KMS-11 (cell line): ENCODE results near the gene PFKP.

Source experiments
- H2AFZ ChIP-seq: fragments of 200-600 bp; sonication (generic); 2 replicates; pipeline ENCODE4 v1.6.1; 2016; ENCODE audit warnings: antibody characterized with exemption, mixed run types, low read depth
- H3K27ac ChIP-seq: fragments of 200-600 bp; sonication (generic); 2 replicates; pipeline ENCODE4 v1.6.1; 2016; ENCODE audit warnings: mild to moderate bottlenecking, mixed run types
- H3K27me3 ChIP-seq: fragments of 200-600 bp; sonication (generic); 2 replicates; pipeline ENCODE4 v1.6.1; 2017; ENCODE audit warnings: mild to moderate bottlenecking, low read depth, mixed run types, moderate library complexity; ENCODE audit not compliant: insufficient read depth
- H3K36me3 ChIP-seq: fragments of 200-600 bp; sonication (generic); 2 replicates; pipeline ENCODE4 v1.6.1; 2017; ENCODE audit warnings: mild to moderate bottlenecking, mixed run types; ENCODE audit not compliant: insufficient read depth
- H3K4me1 ChIP-seq: fragments of 200-600 bp; sonication (generic); 2 replicates; pipeline ENCODE4 v1.6.1; 2016; ENCODE audit warnings: mild to moderate bottlenecking, low read depth, mixed run types; ENCODE audit not compliant: poor library complexity, severe bottlenecking
- H3K4me2 ChIP-seq: fragments of 200-600 bp; sonication (generic); 2 replicates; pipeline ENCODE4 v1.7.0; 2016; ENCODE audit warnings: mild to moderate bottlenecking, mixed run types
- H3K4me3 ChIP-seq: fragments of 200-600 bp; sonication (generic); IDR thresholded peaks from 2 replicates; pipeline ENCODE4 v1.6.1; 2017; ENCODE audit warnings: low read depth, low read length, mixed read lengths; ENCODE audit not compliant: insufficient read depth
- H3K79me2 ChIP-seq: fragments of 200-600 bp; sonication (generic); 2 replicates; pipeline ENCODE4 v1.6.1; 2016; ENCODE audit warnings: low read depth, mixed run types; ENCODE audit not compliant: insufficient read depth
- H3K9ac ChIP-seq: fragments of 200-600 bp; sonication (generic); 2 replicates; pipeline ENCODE4 v1.6.1; 2016; ENCODE audit warnings: mild to moderate bottlenecking, mixed run types
- H4K20me1 ChIP-seq: fragments of 200-600 bp; sonication (generic); 2 replicates; pipeline ENCODE4 v1.6.1; 2016; ENCODE audit warnings: mild to moderate bottlenecking, mixed run types; ENCODE audit not compliant: insufficient read depth
- CTCF ChIP-seq: fragments of 200-600 bp; sonication (generic); conservative IDR thresholded peaks from 2 replicates; pipeline ENCODE4 v1.6.1; 2017; ENCODE audit warnings: low read depth, mild to moderate bottlenecking, antibody characterized with exemption, low read length, moderate library complexity, mixed read lengths

The PFKP gene

GRCh38 chr10:3129581-3130340 lies 62.4 kb downstream of the PFKP start:
- Histone ChIP-seq H3K27ac (no peak overlapping the region), H2AFZ (no peak overlapping the region), H3K4me3 (no peak overlapping the region), H3K27me3 (no peaks in the 10 kb centered on the region), H3K4me2 (no peak overlapping the region), H3K36me3 (peaks cover 8% of the 10 kb centered on the region; the same call in 1 of the 2 replicates), H4K20me1 (no peaks in the 10 kb centered on the region), H3K9ac (no peak overlapping the region), H3K4me1 (no peaks in the 10 kb centered on the region), H3K79me2 (no peaks in the 10 kb centered on the region)
- TF ChIP-seq CTCF, result no peak

GRCh38 chr10:3131098-3131497 lies 63.8 kb downstream of the PFKP start:
- no peak overlapping the region for H3K9ac ChIP-seq
- no peaks in the 10 kb centered on the region for H3K4me1 ChIP-seq
- H4K20me1 ChIP-seq, result no peaks in the 10 kb centered on the region
- TF ChIP-seq CTCF, result no peak
- no peaks in the 10 kb centered on the region for H3K27me3 ChIP-seq
- H3K4me2 ChIP-seq, result no peak overlapping the region
- no peak overlapping the region for H3K27ac ChIP-seq
- H2AFZ ChIP-seq, result no peak overlapping the region
- no peaks in the 10 kb centered on the region for H3K79me2 ChIP-seq
- H3K4me3 ChIP-seq, result no peak overlapping the region
- peaks cover 8% of the 10 kb centered on the region for H3K36me3 ChIP-seq

- no peak overlapping the region for H3K9ac ChIP-seq
- no peak overlapping the region for H3K4me3 ChIP-seq
- no peak overlapping the region for H2AFZ ChIP-seq
- no peaks in the 10 kb centered on the region for H3K27me3 ChIP-seq
- peaks cover 18% of the 10 kb centered on the region for H3K36me3 ChIP-seq
- H3K4me2 ChIP-seq, result no peak overlapping the region
- no peaks in the 10 kb centered on the region for H3K4me1 ChIP-seq
- H4K20me1 ChIP-seq, result no peaks in the 10 kb centered on the region
- no peaks in the 10 kb centered on the region for H3K79me2 ChIP-seq
- H3K27ac ChIP-seq, result no peak overlapping the region
- no peak for TF ChIP-seq CTCF
Measured at GRCh38 chr10:3132036-3133025, 65.0 kb downstream of the PFKP start.

- H3K36me3 ChIP-seq, result peaks cover 24% of the 10 kb centered on the region
Measured at GRCh38 chr10:3133948-3134347, 66.6 kb downstream of the PFKP start.

More at GRCh38 chr10:3133948-3134347, 66.6 kb downstream of the PFKP start:
- Histone ChIP-seq H2AFZ (no peak overlapping the region), H3K27me3 (no peaks in the 10 kb centered on the region), H3K27ac (no peak overlapping the region), H3K79me2 (no peaks in the 10 kb centered on the region), H3K4me3 (no peak overlapping the region), H3K4me1 (no peaks in the 10 kb centered on the region), H4K20me1 (no peaks in the 10 kb centered on the region), H3K4me2 (no peak overlapping the region), H3K9ac (no peak overlapping the region)
- no peak for TF ChIP-seq CTCF
